ENCODE results near the gene CDR2. TPM values are rescaled to one million over a fixed set of nuclear protein-coding genes. Genes with fewer than 3 reads are reported as not detected.
A peak's percentile ranks its signal among the peaks of the same experiment; 100 is the strongest.

CDR2 gene
- total and polyA plus RNA-seq, 2 of the 13 experiments (the other 11 are each of a cell fraction or from before 2014, with no cell fraction given) = 59.0 to 78.9 TPM

GRCh38 chr16:22297114-22297870 is 77.1 kb downstream of the CDR2 start, which contains the start of gene POLR3E (continued):
- peak; percentile 91 for TF ChIP-seq ZBTB26 (CRISPR knock-in tag; IDR thresholded peaks at IDR 0.05; ENCODE audit: borderline replicate concordance)
- peak; percentile 82 for TF ChIP-seq JUN (CRISPR knock-in tag; IDR thresholded peaks at IDR 0.05)
- TF ChIP-seq TRAFD1 (CRISPR knock-in tag; IDR thresholded peaks at IDR 0.05; ENCODE audit: borderline replicate concordance) = peak; percentile 75; the same call in 1 of the 2 replicates
- TF ChIP-seq ZNF468 (CRISPR knock-in tag; IDR thresholded peaks at IDR 0.05) = peak; percentile 97; the same call in 1 of the 2 replicates
- TF ChIP-seq TFDP1 (CRISPR knock-in tag; IDR thresholded peaks at IDR 0.05; ENCODE audit: borderline replicate concordance) = peak; percentile 88
- TF ChIP-seq FOSL2 (CRISPR knock-in tag; IDR thresholded peaks at IDR 0.05) = peak; percentile 81
- TF ChIP-seq ZNF354B (CRISPR knock-in tag; IDR thresholded peaks at IDR 0.05) = peak; percentile 95
- TF ChIP-seq ZNF512B (CRISPR knock-in tag; IDR thresholded peaks at IDR 0.05; ENCODE audit: borderline replicate concordance) = peak; percentile 74; the same call in 1 of the 2 replicates
- TF ChIP-seq ZNF883 (CRISPR knock-in tag; IDR thresholded peaks at IDR 0.05; ENCODE audit: not compliant biosample characterization) = peak; percentile 99
- TF ChIP-seq ZNF292 (CRISPR knock-in tag; IDR thresholded peaks at IDR 0.05; ENCODE audit: borderline replicate concordance, low read depth) = peak; percentile 64
- no peak for TF ChIP-seq IKZF1 (IDR thresholded peaks at IDR 0.05)
- TF ChIP-seq PRPF4 (IDR thresholded peaks at IDR 0.05; ENCODE audit: low read depth, low read length, poor library complexity, severe bottlenecking) = peak; percentile 35
- peak; percentile 97; the same call in 1 of the 2 replicates for TF ChIP-seq SMYD3 (CRISPR knock-in tag; IDR thresholded peaks at IDR 0.05)
- no peak for TF ChIP-seq ATM (IDR thresholded peaks at IDR 0.05; ENCODE audit: borderline replicate concordance)
- TF ChIP-seq ZSCAN5A (CRISPR knock-in tag; IDR thresholded peaks at IDR 0.05; ENCODE audit: borderline replicate concordance) = peak; percentile 98
- peak; percentile 100 for TF ChIP-seq KDM5B (CRISPR knock-in tag; IDR thresholded peaks at IDR 0.05; ENCODE audit: borderline replicate concordance)
- peak; percentile 89 for TF ChIP-seq SOX5 (CRISPR knock-in tag; IDR thresholded peaks at IDR 0.05; ENCODE audit: borderline replicate concordance)
- TF ChIP-seq ZNF30 (CRISPR knock-in tag; IDR thresholded peaks at IDR 0.05) = peak; percentile 98

Measured in HepG2 (cell line).